Stomach smooth muscle (tissue), 2 donors: ENCODE data around the gene HPS4.
A peak's percentile ranks its signal among the peaks of the same experiment; 100 is the strongest.

Experiments
- H3K27ac ChIP-seq: one replicate; pipeline ENCODE4 v1.7.0; 2013; ENCODE audit warnings: mild to moderate bottlenecking, low read length, inconsistent platforms
- H3K27me3 ChIP-seq, 2 donors: one replicate each; pipeline ENCODE4 v1.7.0; 2013; ENCODE audit warnings: low read length in 2 of 2; ENCODE audit not compliant: insufficient read depth in 2 of 2, control insufficient read depth in 1 of 2
- H3K36me3 ChIP-seq, 2 donors: one replicate each; pipeline ENCODE4 v1.7.0; 2013; ENCODE audit warnings: low read length in 2 of 2; ENCODE audit not compliant: control insufficient read depth in 2 of 2, insufficient read depth in 2 of 2
- H3K4me1 ChIP-seq: one replicate; pipeline ENCODE4 v1.7.0; 2013; ENCODE audit warnings: low read length; ENCODE audit not compliant: control insufficient read depth, insufficient read depth
- H3K4me3 ChIP-seq, 2 donors: one replicate each; pipeline ENCODE4 v1.7.0; 2013; ENCODE audit warnings: low read length in 2 of 2
- H3K9ac ChIP-seq, 2 donors: one replicate each; pipeline ENCODE4 v1.7.0; 2013; ENCODE audit warnings: low read length in 2 of 2, mild to moderate bottlenecking in 1 of 2
- H3K9me3 ChIP-seq, 2 donors: one replicate each; pipeline ENCODE4 v1.7.0; 2013; ENCODE audit warnings: low read length in 2 of 2; ENCODE audit not compliant: control insufficient read depth in 2 of 2
- donor health status: healthy.
- donor health status: Pancreatic carcinoma.

Gene HPS4

GRCh38 chr22:26466196-26466595 is 17.4 kb downstream of the HPS4 start:
- H3K9me3 ChIP-seq: no peaks in the 10 kb centered on the region
- no peak overlapping the region for H3K27ac ChIP-seq
- no peak overlapping the region for H3K9ac ChIP-seq
- no peaks in the 10 kb centered on the region for H3K27me3 ChIP-seq
- H3K4me1 ChIP-seq: peaks cover 14% of the 10 kb centered on the region
- peaks cover 54 to 72% of the 10 kb centered on the region in 2 donors for H3K36me3 ChIP-seq
- no peak overlapping the region for H3K4me3 ChIP-seq

GRCh38 chr22:26464312-26464711 is 19.3 kb downstream of the HPS4 start:
- Histone ChIP-seq H3K9ac (no peak overlapping the region), H3K27ac (no peak overlapping the region), H3K4me3 (no peak overlapping the region), H3K9me3 (no peaks in the 10 kb centered on the region), H3K36me3 (peaks cover 57% of the 10 kb centered on the region in 2 donors), H3K4me1 (peaks cover 14% of the 10 kb centered on the region), H3K27me3 (no peaks in the 10 kb centered on the region)

- Histone ChIP-seq H3K4me3 (no peak overlapping the region), H3K9me3 (no peaks in the 10 kb centered on the region), H3K9ac (no peak overlapping the region), H3K4me1 (peaks cover 14% of the 10 kb centered on the region), H3K36me3 (peaks cover 53 to 56% of the 10 kb centered on the region in 2 donors), H3K27ac (no peak overlapping the region), H3K27me3 (no peaks in the 10 kb centered on the region)
Measured at GRCh38 chr22:26463688-26464087, 19.9 kb downstream of the HPS4 start.

GRCh38 chr22:26463101-26463661 is 20.4 kb downstream of the HPS4 start:
- Histone ChIP-seq H3K27ac (no peak overlapping the region), H3K4me1 (peaks cover 14% of the 10 kb centered on the region), H3K36me3 (peaks cover 52 to 53% of the 10 kb centered on the region in 2 donors), H3K4me3 (no peak overlapping the region), H3K9me3 (no peaks in the 10 kb centered on the region), H3K27me3 (no peaks in the 10 kb centered on the region), H3K9ac (no peak overlapping the region)

GRCh38 chr22:26462641-26463040 is 20.9 kb downstream of the HPS4 start:
- no peak overlapping the region for H3K27ac ChIP-seq
- peaks cover 14% of the 10 kb centered on the region for H3K4me1 ChIP-seq
- peaks cover 54 to 56% of the 10 kb centered on the region in 2 donors for H3K36me3 ChIP-seq
- H3K9ac ChIP-seq: no peak overlapping the region
- no peaks in the 10 kb centered on the region for H3K9me3 ChIP-seq
- H3K4me3 ChIP-seq: no peak overlapping the region
- H3K27me3 ChIP-seq: no peaks in the 10 kb centered on the region

- no peak overlapping the region for H3K27ac ChIP-seq
- H3K9me3 ChIP-seq: no peaks in the 10 kb centered on the region
- no peak overlapping the region for H3K4me3 ChIP-seq
- no peak overlapping the region for H3K9ac ChIP-seq
- H3K27me3 ChIP-seq: no peaks in the 10 kb centered on the region
- H3K36me3 ChIP-seq: peaks cover 57 to 58% of the 10 kb centered on the region in 2 donors
- H3K4me1 ChIP-seq: peaks cover 14% of the 10 kb centered on the region
Measured at GRCh38 chr22:26462051-26462450, 21.5 kb downstream of the HPS4 start.

- H3K27ac ChIP-seq: no peak overlapping the region
- no peak overlapping the region for H3K4me3 ChIP-seq
- H3K9me3 ChIP-seq: no peaks in the 10 kb centered on the region
- H3K4me1 ChIP-seq: peaks cover 14% of the 10 kb centered on the region
- peaks cover 55 to 56% of the 10 kb centered on the region in 2 donors for H3K36me3 ChIP-seq
- peak overlapping the region in 1 of 2 donors; percentile 4 for H3K9ac ChIP-seq
- no peaks in the 10 kb centered on the region for H3K27me3 ChIP-seq
Measured at GRCh38 chr22:26461188-26461810, 22.3 kb downstream of the HPS4 start.

- H3K27ac ChIP-seq: no peak overlapping the region
- no peaks in the 10 kb centered on the region for H3K27me3 ChIP-seq
- peaks cover 48 to 51% of the 10 kb centered on the region in 2 donors for H3K36me3 ChIP-seq
Measured at GRCh38 chr22:26460202-26460601, 23.4 kb downstream of the HPS4 start.

GRCh38 chr22:26457661-26458272 is 25.8 kb downstream of the HPS4 start:
- no peak overlapping the region for H3K27ac ChIP-seq
- H3K27me3 ChIP-seq: no peaks in the 10 kb centered on the region
- peaks cover 2% of the 10 kb centered on the region for H3K4me1 ChIP-seq
- peaks cover 41 to 47% of the 10 kb centered on the region in 2 donors for H3K36me3 ChIP-seq
- no peak overlapping the region for H3K4me3 ChIP-seq
- H3K9me3 ChIP-seq: no peaks in the 10 kb centered on the region
- no peak overlapping the region for H3K9ac ChIP-seq

More at GRCh38 chr22:26460202-26460601, 23.4 kb downstream of the HPS4 start:
- H3K4me1 ChIP-seq: peaks cover 14% of the 10 kb centered on the region
- no peaks in the 10 kb centered on the region for H3K9me3 ChIP-seq
- no peak overlapping the region for H3K4me3 ChIP-seq
- H3K9ac ChIP-seq: no peak overlapping the region

GRCh38 chr22:26453812-26454500 is 29.6 kb downstream of the HPS4 start:
- H3K36me3 ChIP-seq: peaks cover 46% of the 10 kb centered on the region in 2 donors

More at GRCh38 chr22:26453812-26454500, 29.6 kb downstream of the HPS4 start:
- Histone ChIP-seq H3K4me1 (no peaks in the 10 kb centered on the region), H3K4me3 (no peak overlapping the region), H3K9ac (no peak overlapping the region), H3K27me3 (no peaks in the 10 kb centered on the region), H3K27ac (no peak overlapping the region), H3K9me3 (no peaks in the 10 kb centered on the region)
